Tibial nerve (tissue), 4 donors: ENCODE results near the gene SLC44A4. TPM values are rescaled to one million over a fixed set of nuclear protein-coding genes. Genes with fewer than 3 reads are reported as not detected.
"Not testable (repeated sequence)": the region's sequence is repeated elsewhere in the genome, so short reads cannot be mapped to it uniquely, and the experiment has no call there.

Source experiments
- DNase-seq, 2 donors: peaks; one replicate each; pipeline ENCODE4 v3.0.0-alpha.2; 2019; ENCODE audit warnings: low spot score in 2 of 2
- H3K27ac ChIP-seq, 4 donors: fragments of 200-600 bp; sonication (generic) in 3 of 4; one replicate each; pipeline ENCODE4 v1.5.1; 2017 to 2019; ENCODE audit warnings: mild to moderate bottlenecking in 1 of 4
- H3K27me3 ChIP-seq, 2 donors: fragments of 200-600 bp; sonication (generic) in 1 of 2; one replicate each; pipeline versions ENCODE4 v1.5.1 to v1.6.0; 2017 to 2019
- H3K36me3 ChIP-seq, 3 donors: fragments of 200-600 bp; sonication (generic); one replicate each; pipeline ENCODE4 v1.5.1; 2018 to 2019
- H3K4me1 ChIP-seq, 4 donors: fragments of 200-600 bp; sonication (generic) in 3 of 4; one replicate each; pipeline ENCODE4 v1.5.1; 2017 to 2019
- H3K4me3 ChIP-seq, 4 donors: fragments of 200-600 bp; sonication (generic) in 3 of 4; one replicate each; pipeline ENCODE4 v1.5.1; 2017 to 2019; ENCODE audit warnings: mild to moderate bottlenecking in 1 of 4, moderate library complexity in 1 of 4
- H3K9me3 ChIP-seq, 4 donors: fragments of 200-600 bp; sonication (generic) in 3 of 4; one replicate each; pipeline ENCODE4 v1.5.1; 2017 to 2019
- EP300 ChIP-seq, 2 donors: sonication (generic); formaldehyde crosslinking; IDR thresholded peaks; one replicate each; pipeline ENCODE4 v1.6.1; 2017; ENCODE audit warnings: antibody characterized with exemption in 2 of 2, mild to moderate bottlenecking in 1 of 2
- POLR2A ChIP-seq, 2 donors: fragments of 450-650 bp; IDR thresholded peaks; one replicate each; pipeline ENCODE4 v1.6.1; 2017; ENCODE audit warnings: antibody characterized with exemption in 2 of 2, mild to moderate bottlenecking in 2 of 2, moderate library complexity in 2 of 2
- WGBS, 2 donors: methylation state at CpG; one replicate each; pipeline ENCODE4 v1.1.5; 2018; 5-methylcytosine and 5-hydroxymethylcytosine counted together
- total RNA-seq, 4 donors: library from RNA; depleted of rRNA; stranded (reverse); fragments of >200 nt; gene quantifications; one replicate each; pipeline ENCODE4 v1.1.0, GENCODE V29; 2016
- TF ChIP-seq, protein P1 (sequence below), 5 experiments: fragments of 200-600 bp in 3 of 5; fragments of 450-650 bp in 2 of 5; sonication (generic) in 3 of 5; IDR thresholded peaks; one replicate each; pipeline ENCODE4 v1.5.1; 2016 to 2019; ENCODE audit warnings: antibody characterized with exemption in 5 of 5, mild to moderate bottlenecking in 3 of 5, moderate library complexity in 2 of 5

SLC44A4 gene
- total RNA-seq, 4 donors from 2014 or later, result 0.22 to 0.84 (median 0.59) TPM; not detected in 1

DNA sequence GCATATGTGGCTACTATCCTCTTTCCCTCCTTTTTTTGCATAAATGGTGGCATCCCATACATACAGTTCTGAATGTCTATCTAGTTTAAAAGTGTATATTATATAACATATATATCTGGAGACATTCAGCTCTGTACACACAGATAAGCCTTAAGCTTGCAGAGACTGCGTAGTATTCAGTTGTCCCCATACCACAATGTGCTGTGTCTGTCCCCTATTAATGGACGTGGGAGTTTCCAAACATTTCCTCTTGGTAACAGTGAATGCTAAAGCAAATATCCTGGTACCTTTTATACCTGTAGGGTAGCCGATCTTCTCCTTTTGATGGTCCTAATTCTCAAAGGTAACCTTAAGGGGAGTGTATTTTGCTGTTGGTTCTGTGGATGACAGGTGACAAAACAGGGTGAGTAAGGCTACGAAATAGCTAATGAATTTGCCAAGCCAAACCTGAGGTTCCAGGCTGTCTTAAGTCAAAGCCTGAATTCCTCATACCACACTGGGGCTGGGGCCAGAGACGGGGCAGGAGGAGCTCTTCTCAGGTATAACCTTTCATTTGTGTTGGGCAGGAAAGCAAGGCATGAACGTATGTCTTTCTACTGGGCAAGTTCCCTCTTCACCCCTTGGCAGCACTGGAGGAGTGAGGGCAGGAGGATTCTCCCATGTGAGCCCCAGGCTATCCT lies 41.0 kb upstream of the SLC44A4 start:
- WGBS, 2 donors, result 79 to 84% methylated on average over 6 of the region's 6 CpGs
- Histone ChIP-seq H3K9me3 (no peaks in the 10 kb centered on the region), H3K27me3 (no peaks in the 10 kb centered on the region), H3K4me3 (no peak overlapping the region), H3K4me1 (no peaks in the 10 kb centered on the region), H3K36me3 (no peaks in the 10 kb centered on the region), H3K27ac (no peak overlapping the region)
- DNase-seq, result no peak
- TF ChIP-seq, protein P1, sequence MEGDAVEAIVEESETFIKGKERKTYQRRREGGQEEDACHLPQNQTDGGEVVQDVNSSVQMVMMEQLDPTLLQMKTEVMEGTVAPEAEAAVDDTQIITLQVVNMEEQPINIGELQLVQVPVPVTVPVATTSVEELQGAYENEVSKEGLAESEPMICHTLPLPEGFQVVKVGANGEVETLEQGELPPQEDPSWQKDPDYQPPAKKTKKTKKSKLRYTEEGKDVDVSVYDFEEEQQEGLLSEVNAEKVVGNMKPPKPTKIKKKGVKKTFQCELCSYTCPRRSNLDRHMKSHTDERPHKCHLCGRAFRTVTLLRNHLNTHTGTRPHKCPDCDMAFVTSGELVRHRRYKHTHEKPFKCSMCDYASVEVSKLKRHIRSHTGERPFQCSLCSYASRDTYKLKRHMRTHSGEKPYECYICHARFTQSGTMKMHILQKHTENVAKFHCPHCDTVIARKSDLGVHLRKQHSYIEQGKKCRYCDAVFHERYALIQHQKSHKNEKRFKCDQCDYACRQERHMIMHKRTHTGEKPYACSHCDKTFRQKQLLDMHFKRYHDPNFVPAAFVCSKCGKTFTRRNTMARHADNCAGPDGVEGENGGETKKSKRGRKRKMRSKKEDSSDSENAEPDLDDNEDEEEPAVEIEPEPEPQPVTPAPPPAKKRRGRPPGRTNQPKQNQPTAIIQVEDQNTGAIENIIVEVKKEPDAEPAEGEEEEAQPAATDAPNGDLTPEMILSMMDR (IDR thresholded peaks at IDR 0.05), result no peak
- no peak for TF ChIP-seq EP300 (IDR thresholded peaks at IDR 0.05)
- TF ChIP-seq POLR2A (IDR thresholded peaks at IDR 0.05), result no peak

DNA sequence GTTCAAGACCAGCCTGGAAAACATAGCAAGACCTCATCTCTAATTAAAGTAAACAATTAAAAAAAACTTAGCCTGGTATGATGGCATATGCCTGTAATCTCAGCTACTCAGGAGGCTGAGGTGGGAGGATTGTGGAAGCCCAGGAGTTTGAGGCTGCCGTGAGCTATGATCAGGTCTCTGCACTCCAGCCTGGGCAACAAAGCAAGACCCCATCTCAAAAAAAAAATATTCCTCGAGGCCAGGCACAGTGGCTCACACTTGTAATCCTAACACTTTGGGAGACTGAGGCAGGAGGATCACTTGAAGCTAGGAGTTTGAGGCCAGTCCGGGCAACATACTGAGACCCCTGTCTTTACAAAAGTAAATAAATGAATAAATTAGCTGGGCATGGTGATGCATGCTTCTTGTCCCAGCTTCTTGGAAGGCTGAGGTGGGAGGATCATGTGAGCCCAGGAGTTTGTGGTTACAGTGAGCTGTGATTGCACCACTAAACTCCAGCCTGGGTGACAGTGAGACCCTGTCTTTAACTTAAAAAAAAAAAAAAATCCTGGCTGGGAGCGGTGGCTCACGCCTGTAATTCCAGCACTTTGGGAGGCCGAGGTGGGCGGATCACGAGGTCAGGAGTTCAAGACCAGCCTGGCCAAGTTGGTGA lies 39.4 kb upstream of the SLC44A4 start:
- Histone ChIP-seq H3K9me3 (no peaks in the 10 kb centered on the region), H3K4me1 (no peaks in the 10 kb centered on the region), H3K27ac (no peak overlapping the region), H3K4me3 (no peak overlapping the region), H3K36me3 (no peaks in the 10 kb centered on the region), H3K27me3 (no peaks in the 10 kb centered on the region)
- DNase-seq, result no peak
- 80 to 86% methylated on average over 8 of the region's 8 CpGs for WGBS, 2 donors
- TF ChIP-seq, protein P1 (IDR thresholded peaks at IDR 0.05), result no peak
- no peak for TF ChIP-seq EP300 (IDR thresholded peaks at IDR 0.05)
- TF ChIP-seq POLR2A (IDR thresholded peaks at IDR 0.05), result no peak

DNA sequence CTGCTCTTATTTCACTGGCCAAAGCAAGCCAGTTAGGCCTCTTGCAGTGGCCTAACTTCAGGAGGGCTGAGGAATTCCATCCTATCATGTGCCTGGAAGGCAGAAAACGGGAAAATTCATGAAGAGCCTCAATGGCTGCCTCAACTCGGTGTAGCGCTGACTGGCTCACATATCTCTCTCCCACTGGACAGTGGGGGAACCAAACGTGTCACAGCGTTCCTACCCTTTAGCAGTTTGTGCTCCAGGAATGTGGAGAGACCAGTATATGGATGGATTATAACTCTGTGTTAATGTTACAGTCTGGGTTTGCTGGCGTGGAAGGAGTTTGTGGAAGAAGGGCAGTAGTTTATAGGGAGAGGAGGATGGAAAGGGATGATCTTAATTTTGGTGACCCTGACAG lies 37.0 kb upstream of the SLC44A4 start:
- Histone ChIP-seq H3K4me1 (peaks cover 0 to 4% (median 0%) of the 10 kb centered on the region in 4 donors), H3K36me3 (no peaks in the 10 kb centered on the region), H3K9me3 (no peaks in the 10 kb centered on the region), H3K27me3 (no peaks in the 10 kb centered on the region), H3K27ac (no peak overlapping the region), H3K4me3 (no peak overlapping the region)
- no peak for DNase-seq
- no peak for TF ChIP-seq POLR2A (IDR thresholded peaks at IDR 0.05)
- TF ChIP-seq, protein P1 (IDR thresholded peaks at IDR 0.05), result no peak
- no peak for TF ChIP-seq EP300 (IDR thresholded peaks at IDR 0.05)
- 77 to 86% methylated on average over 6 of the region's 6 CpGs for WGBS, 2 donors

DNA sequence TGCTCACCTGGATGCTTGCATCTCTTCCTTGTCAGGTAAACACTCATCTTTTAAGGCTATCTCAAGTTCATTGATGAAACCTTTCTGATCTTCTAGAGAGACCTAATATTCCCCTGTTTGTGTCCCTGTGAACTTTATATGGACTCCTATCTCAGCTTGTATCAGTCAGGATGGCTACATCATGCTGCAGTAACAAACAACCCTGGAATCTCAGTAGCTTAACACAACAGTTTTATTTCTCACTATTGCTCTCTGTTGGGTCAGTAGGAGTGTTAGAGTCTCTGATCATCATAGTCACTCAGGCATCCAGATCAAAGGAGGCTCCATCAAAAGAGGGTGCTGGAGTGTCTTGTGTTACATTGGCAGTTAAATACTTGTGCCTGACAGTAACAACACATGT lies 36.6 kb upstream of the SLC44A4 start:
- no peak overlapping the region for H3K27ac ChIP-seq
- H3K27me3 ChIP-seq, result no peaks in the 10 kb centered on the region
- H3K36me3 ChIP-seq, result no peaks in the 10 kb centered on the region
- H3K4me1 ChIP-seq, result peaks cover 0 to 4% (median 0%) of the 10 kb centered on the region in 4 donors
- TF ChIP-seq, protein P1 (IDR thresholded peaks at IDR 0.05), result no peak
- TF ChIP-seq POLR2A (IDR thresholded peaks at IDR 0.05), result no peak
- TF ChIP-seq EP300 (IDR thresholded peaks at IDR 0.05), result no peak
- DNase-seq, result no peak
- no peaks in the 10 kb centered on the region for H3K9me3 ChIP-seq
- no peak overlapping the region for H3K4me3 ChIP-seq

DNA sequence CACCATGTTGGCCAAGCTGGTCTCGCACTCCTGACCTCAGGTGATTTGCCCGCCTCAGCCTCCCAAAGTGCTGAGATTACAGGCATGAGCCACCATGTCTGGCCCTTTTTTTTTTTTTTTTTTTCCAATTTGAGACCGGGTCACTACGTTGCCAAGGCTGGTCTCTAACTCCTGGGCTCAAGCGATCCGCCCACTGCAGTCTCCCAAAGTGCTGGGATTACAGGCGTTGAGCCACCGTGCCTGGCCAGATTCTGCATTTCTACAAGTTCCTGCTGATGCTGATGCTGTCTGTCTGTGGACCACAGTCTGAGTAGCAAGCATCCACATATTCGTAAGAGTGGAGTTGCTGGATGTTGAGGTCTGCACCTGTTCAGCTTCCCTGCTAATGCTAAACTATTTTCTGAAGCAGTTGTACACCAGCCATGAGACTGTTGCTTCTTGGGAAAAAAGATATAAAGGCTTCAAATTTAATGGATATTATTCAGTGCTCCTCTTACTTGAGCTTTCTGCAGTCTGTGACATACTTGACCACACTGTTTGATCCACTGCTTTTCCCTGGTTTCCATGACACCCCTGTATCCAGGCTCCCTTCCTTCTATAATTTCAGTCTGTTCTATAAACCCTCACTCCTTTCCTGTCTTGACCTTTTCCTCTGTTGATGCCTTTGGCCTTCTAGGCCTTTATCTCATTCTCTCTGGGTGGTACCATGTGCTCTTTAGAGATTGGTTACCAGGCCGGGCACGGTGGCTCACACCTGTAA lies 33.2 kb upstream of the SLC44A4 start:
- Histone ChIP-seq H3K27me3 (no peaks in the 10 kb centered on the region), H3K9me3 (no peaks in the 10 kb centered on the region), H3K27ac (peak overlapping the region in 1 of 4 donors; percentile 46), H3K4me1 (peaks cover 0 to 4% (median 0%) of the 10 kb centered on the region in 4 donors), H3K36me3 (no peaks in the 10 kb centered on the region), H3K4me3 (no peak overlapping the region)
- WGBS, 2 donors, result 73 to 79% methylated on average over 11 of the region's 11 CpGs
- TF ChIP-seq EP300 (IDR thresholded peaks at IDR 0.05) (no peak), POLR2A (IDR thresholded peaks at IDR 0.05) (no peak)
- TF ChIP-seq, protein P1 (IDR thresholded peaks at IDR 0.05), result no peak
- no peak for DNase-seq

DNA sequence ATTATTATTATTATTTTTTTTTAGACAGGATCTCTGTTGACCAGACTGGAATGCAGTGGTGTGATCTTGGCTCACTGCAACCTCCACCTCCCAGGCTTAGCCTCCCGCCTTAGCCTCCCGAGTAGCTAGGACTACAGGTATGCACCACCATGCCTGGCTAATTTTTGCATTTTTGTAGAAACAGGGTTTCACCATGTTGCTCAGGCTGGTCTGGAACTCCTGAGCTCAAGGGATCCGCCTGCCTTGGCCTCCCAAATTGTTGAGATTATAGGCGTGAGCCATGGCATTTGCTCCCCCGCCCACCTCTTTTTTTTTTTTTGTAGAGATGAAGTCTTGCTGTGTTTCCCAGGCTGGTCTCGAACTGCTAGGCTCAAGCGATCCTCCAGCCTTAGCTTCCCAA lies 30.5 kb upstream of the SLC44A4 start:
- DNase-seq, H3K4me3 ChIP-seq, H3K27ac ChIP-seq, H3K27me3 ChIP-seq, H3K4me1 ChIP-seq, H3K9me3 ChIP-seq, H3K36me3 ChIP-seq: not testable (repeated sequence)
- 65 to 74% methylated on average over 7 of the region's 7 CpGs for WGBS, 2 donors
